ENCODE results near the gene APBB1. TPM values are rescaled to one million over a fixed set of nuclear protein-coding genes. Genes with fewer than 3 reads are reported as not detected.

Gene APBB1
- total and polyA plus RNA-seq, 9 of the 15 experiments (the other 6 are each of a cell fraction or from before 2014, with no cell fraction given), result 0.04 to 0.73 (median 0.40) TPM

DNA sequence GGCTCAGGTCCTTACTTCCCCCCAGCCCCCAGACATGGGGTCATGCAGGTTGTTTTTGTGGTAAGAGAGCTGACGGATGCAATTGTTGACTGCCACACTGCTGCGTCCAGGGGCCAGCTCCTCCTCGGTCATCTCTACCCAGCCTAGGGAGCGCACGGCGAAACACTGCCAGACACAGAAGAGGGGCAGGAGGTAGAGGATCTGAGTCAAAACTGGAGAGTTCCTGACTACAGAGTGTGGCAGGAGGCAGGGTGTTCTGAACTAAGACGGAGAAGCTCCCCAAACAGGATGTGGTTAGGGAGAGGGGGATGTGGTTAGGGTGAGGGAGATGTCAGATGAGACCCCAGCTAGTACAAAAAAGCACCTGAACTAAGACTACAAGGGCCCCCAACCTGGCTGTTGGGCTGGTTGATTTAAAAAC lies 16.3 kb downstream of the APBB1 start:
- 0 out of 2 replicates have a peak, but pooled peaks cover 3% of the 10 kb centered on the region for H4K20me1 ChIP-seq (replicated peaks; ENCODE audit: control insufficient read depth, insufficient read depth, low read length)
- H3K4me1 ChIP-seq (replicated peaks in 1 of 2; ENCODE audit: control insufficient read depth in 2 of 2, insufficient read depth in 2 of 2, low read length in 2 of 2), result peaks cover 0 to 7% of the 10 kb centered on the region in 2 experiments; a peak in 3 of 5 replicates
- H3K79me2 ChIP-seq (ENCODE audit: control insufficient read depth, insufficient read depth, low read length), result no peaks in the 10 kb centered on the region
- no peaks in the 10 kb centered on the region for H3K36me3 ChIP-seq (ENCODE audit: control insufficient read depth, insufficient read depth, low read length)
- no peaks in the 10 kb centered on the region for H3K9me1 ChIP-seq (ENCODE audit: control insufficient read depth, insufficient read depth, low read length)
- intact Hi-C loops (cut with micrococcal nuclease) (no loop called here), in situ Hi-C loops (cut with MboI) (no loop called here)
- H3K9ac ChIP-seq (ENCODE audit: insufficient read depth in 1 of 2, low read depth in 2 of 2, low read length in 2 of 2), result no peak overlapping the region
- H3K27me3 ChIP-seq (ENCODE audit: control insufficient read depth in 2 of 2, insufficient read depth in 2 of 2, low read length in 2 of 2), result peaks cover 25 to 64% of the 10 kb centered on the region in 2 experiments; a peak in 4 of 5 replicates
- no peak for DNase-seq (ENCODE audit: extremely low read depth in 1 of 4, low spot score in 3 of 4)
- H3K27ac ChIP-seq (ENCODE audit: extremely low read depth, low read depth, low read length), result no peak overlapping the region
- 8% methylated on average over 7 of the region's 7 CpGs for WGBS (ENCODE audit: insufficient coverage, low coverage, missing lambda C conversion rate)
- FAIRE-seq, result no peak
- peak; percentile 13; the same call in 1 of the 3 replicates for ATAC-seq
- no peak overlapping the region for H2AFZ ChIP-seq (ENCODE audit: low read depth, low read length)
- no peaks in the 10 kb centered on the region for H3K9me3 ChIP-seq (replicated peaks; ENCODE audit: control insufficient read depth, insufficient read depth, low read depth, low read length)
- ChIA-PET POLR2A (interaction anchor here (0.7 to 1.5 kb wide), 4 partner anchors 13 to 71 kb away, joined by 3 to 5 read pairs (median 4); partner anchors contain the start of genes APBB1 and SMPD1), CTCF (ENCODE audit: low intra/inter-chr PET ratio) (no interaction called here)
- TF ChIP-seq ETV1 (tag; conservative IDR thresholded peaks at IDR 0.05; ENCODE audit: low read depth), result 0 out of 2 replicates have a peak, but pooled peaks have one; percentile 13
- TF ChIP-seq GABPA (tag; conservative IDR thresholded peaks at IDR 0.05; ENCODE audit: low read depth), result peak; percentile 76
- no peak for TF ChIP-seq MCM7 (IDR thresholded peaks at IDR 0.05)
- H3K4me2 ChIP-seq (ENCODE audit: insufficient read depth, low read length), result no peak overlapping the region
- H3K4me3 ChIP-seq, result no peak overlapping the region
- BruUV-seq (replicated peaks), result no TSS peak

DNA sequence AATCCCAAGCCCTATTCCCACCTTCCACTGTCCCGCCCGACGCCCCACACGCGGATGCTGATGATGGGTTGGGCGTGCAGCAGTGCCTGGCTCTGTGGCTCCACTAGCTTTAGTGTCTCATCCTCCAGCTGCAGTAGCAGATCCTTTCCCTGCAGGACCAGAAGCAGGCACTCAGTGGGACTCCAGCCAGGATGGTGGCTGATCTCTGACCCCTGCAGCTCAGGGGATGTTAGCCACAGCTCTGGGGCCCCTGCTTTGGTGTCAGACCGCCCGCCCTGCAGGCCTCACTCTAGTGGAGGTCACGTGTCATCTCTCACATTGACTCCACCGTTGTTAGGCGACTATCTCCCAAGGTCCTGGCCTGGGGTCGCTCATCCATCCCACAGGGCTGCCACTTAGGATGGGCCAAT lies 16.8 kb downstream of the APBB1 start:
- DNase-seq (ENCODE audit: extremely low read depth in 1 of 4, low spot score in 3 of 4) (peak in 1 of 4 experiments; percentile 23), ATAC-seq (peak; percentile 39), FAIRE-seq (no peak)
- H3K4me1 ChIP-seq (replicated peaks in 1 of 2; ENCODE audit: control insufficient read depth in 2 of 2, insufficient read depth in 2 of 2, low read length in 2 of 2), result peaks cover 0 to 7% of the 10 kb centered on the region in 2 experiments; a peak in 3 of 5 replicates
- no peak overlapping the region for H3K4me2 ChIP-seq (ENCODE audit: insufficient read depth, low read length)
- TF ChIP-seq, protein P1, sequence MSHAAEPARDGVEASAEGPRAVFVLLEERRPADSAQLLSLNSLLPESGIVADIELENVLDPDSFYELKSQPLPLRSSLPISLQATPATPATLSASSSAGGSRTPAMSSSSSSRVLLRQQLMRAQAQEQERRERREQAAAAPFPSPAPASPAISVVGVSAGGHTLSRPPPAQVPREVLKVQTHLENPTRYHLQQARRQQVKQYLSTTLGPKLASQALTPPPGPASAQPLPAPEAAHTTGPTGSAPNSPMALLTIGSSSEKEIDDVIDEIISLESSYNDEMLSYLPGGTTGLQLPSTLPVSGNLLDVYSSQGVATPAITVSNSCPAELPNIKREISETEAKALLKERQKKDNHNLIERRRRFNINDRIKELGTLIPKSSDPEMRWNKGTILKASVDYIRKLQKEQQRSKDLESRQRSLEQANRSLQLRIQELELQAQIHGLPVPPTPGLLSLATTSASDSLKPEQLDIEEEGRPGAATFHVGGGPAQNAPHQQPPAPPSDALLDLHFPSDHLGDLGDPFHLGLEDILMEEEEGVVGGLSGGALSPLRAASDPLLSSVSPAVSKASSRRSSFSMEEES (CRISPR knock-in tag; IDR thresholded peaks at IDR 0.05), result peak; percentile 86
- TF ChIP-seq, protein P2, sequence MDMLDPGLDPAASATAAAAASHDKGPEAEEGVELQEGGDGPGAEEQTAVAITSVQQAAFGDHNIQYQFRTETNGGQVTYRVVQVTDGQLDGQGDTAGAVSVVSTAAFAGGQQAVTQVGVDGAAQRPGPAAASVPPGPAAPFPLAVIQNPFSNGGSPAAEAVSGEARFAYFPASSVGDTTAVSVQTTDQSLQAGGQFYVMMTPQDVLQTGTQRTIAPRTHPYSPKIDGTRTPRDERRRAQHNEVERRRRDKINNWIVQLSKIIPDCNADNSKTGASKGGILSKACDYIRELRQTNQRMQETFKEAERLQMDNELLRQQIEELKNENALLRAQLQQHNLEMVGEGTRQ (CRISPR knock-in tag; IDR thresholded peaks at IDR 0.05), result peak; percentile 66
- TF ChIP-seq TOE1 (IDR thresholded peaks at IDR 0.05; ENCODE audit: borderline replicate concordance) (peak; percentile 43; the same call in 1 of the 2 replicates), TOE1 (CRISPR knock-in tag; IDR thresholded peaks at IDR 0.05; ENCODE audit: borderline replicate concordance, low read depth) (no peak), RAD51 (IDR thresholded peaks at IDR 0.05; ENCODE audit: borderline replicate concordance, low read depth) (peak; percentile 72), HDAC1 (IDR thresholded peaks at IDR 0.05) (no peak)
- TF ChIP-seq, protein P3, sequence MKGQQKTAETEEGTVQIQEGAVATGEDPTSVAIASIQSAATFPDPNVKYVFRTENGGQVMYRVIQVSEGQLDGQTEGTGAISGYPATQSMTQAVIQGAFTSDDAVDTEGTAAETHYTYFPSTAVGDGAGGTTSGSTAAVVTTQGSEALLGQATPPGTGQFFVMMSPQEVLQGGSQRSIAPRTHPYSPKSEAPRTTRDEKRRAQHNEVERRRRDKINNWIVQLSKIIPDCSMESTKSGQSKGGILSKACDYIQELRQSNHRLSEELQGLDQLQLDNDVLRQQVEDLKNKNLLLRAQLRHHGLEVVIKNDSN (CRISPR knock-in tag; IDR thresholded peaks at IDR 0.05), result peak; percentile 67
- no peak overlapping the region for H2AFZ ChIP-seq (ENCODE audit: low read depth, low read length)
- WGBS (ENCODE audit: insufficient coverage, low coverage, missing lambda C conversion rate), result 6% methylated on average over 12 of the region's 12 CpGs
- ChIA-PET POLR2A (interaction anchor here (0.7 to 1.1 kb wide), 2 partner anchors 53 to 71 kb away, joined by 3 read pairs; no protein-coding TSS in a partner anchor), CTCF (ENCODE audit: low intra/inter-chr PET ratio) (no interaction called here)
- no TSS peak for BruUV-seq (replicated peaks)
- H3K79me2 ChIP-seq (ENCODE audit: control insufficient read depth, insufficient read depth, low read length), result no peaks in the 10 kb centered on the region
- no peak overlapping the region for H3K4me3 ChIP-seq
- in situ Hi-C loops (cut with MboI) (no loop called here), intact Hi-C loops (cut with micrococcal nuclease) (no loop called here)
- 0 out of 2 replicates have a peak, but pooled peaks cover 3% of the 10 kb centered on the region for H4K20me1 ChIP-seq (replicated peaks; ENCODE audit: control insufficient read depth, insufficient read depth, low read length)
- 0 out of 4 replicates have a peak overlapping the region, but pooled peaks of 1 of the 2 experiments have one; percentile 31 for H3K9ac ChIP-seq (ENCODE audit: insufficient read depth in 1 of 2, low read depth in 2 of 2, low read length in 2 of 2)
- H3K9me3 ChIP-seq (replicated peaks; ENCODE audit: control insufficient read depth, insufficient read depth, low read depth, low read length), result no peaks in the 10 kb centered on the region
- no peaks in the 10 kb centered on the region for H3K9me1 ChIP-seq (ENCODE audit: control insufficient read depth, insufficient read depth, low read length)
- H3K36me3 ChIP-seq (ENCODE audit: control insufficient read depth, insufficient read depth, low read length), result no peaks in the 10 kb centered on the region
- H3K27me3 ChIP-seq (ENCODE audit: control insufficient read depth in 2 of 2, insufficient read depth in 2 of 2, low read length in 2 of 2), result peaks cover 25 to 64% of the 10 kb centered on the region in 2 experiments; a peak in 4 of 5 replicates
- no peak overlapping the region for H3K27ac ChIP-seq (ENCODE audit: extremely low read depth, low read depth, low read length)

Data from K562 (cell line).